Measurements from ENCODE around the gene TMA7B.

DNA sequence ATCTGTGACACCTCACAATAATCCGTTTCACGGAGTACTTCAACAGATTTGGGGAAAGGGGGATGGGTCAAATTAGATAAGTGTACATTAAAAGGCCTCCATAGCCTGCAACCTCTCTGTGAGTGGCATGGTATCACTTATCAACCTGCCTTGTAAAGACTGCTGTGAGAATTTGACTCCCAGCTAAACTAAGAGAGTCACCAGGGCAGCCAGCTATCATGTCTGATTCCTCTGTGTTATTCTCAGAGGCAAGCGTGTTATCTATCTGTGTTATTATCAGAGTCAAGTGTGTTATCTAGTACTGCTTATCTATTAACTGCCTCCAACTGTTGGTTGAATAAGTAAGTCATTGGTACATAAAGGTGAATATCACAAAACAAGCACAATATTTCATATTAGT is 30.5 kb downstream of the TMA7B start:
- no peak for TF ChIP-seq CTCF (conservative IDR thresholded peaks at IDR 0.05; ENCODE audit: low read depth, low read length)
- no peak for TF ChIP-seq EZH2 (IDR thresholded peaks at IDR 0.05; ENCODE audit: low read length, unreplicated experiment)
